ENCODE data around the gene CAMK2N1. TPM values are rescaled to one million over a fixed set of nuclear protein-coding genes. Genes with fewer than 3 reads are reported as not detected.
A peak's percentile ranks its signal among the peaks of the same experiment; 100 is the strongest.

Gene CAMK2N1
- total and polyA plus RNA-seq, 2 of the 13 experiments (the other 11 are each of a cell fraction or from before 2014, with no cell fraction given), result 38.0 to 38.6 TPM

- TF ChIP-seq ZNF609 (CRISPR knock-in tag; IDR thresholded peaks at IDR 0.05; ENCODE audit: borderline replicate concordance) (peak; percentile 66; the same call in 1 of the 2 replicates), DRAP1 (CRISPR knock-in tag; IDR thresholded peaks at IDR 0.05) (peak; percentile 40; the same call in 1 of the 2 replicates), ZBTB49 (CRISPR knock-in tag; IDR thresholded peaks at IDR 0.05; ENCODE audit: borderline replicate concordance) (no peak), ZNF510 (CRISPR knock-in tag; IDR thresholded peaks at IDR 0.05; ENCODE audit: low read depth) (no peak), ZNF253 (CRISPR knock-in tag; IDR thresholded peaks at IDR 0.05; ENCODE audit: borderline replicate concordance) (no peak), ZSCAN31 (CRISPR knock-in tag; IDR thresholded peaks at IDR 0.05; ENCODE audit: low read depth) (peak; percentile 59; the same call in 1 of the 2 replicates), RBM22 (optimal IDR thresholded peaks at IDR 0.05; ENCODE audit: low read length) (peak; percentile 29), ZNF790 (CRISPR knock-in tag; IDR thresholded peaks at IDR 0.05; ENCODE audit: borderline replicate concordance) (peak; percentile 33; the same call in 1 of the 2 replicates), CBX1 (IDR thresholded peaks at IDR 0.05; ENCODE audit: low read depth) (no peak), NPAS2 (CRISPR knock-in tag; IDR thresholded peaks at IDR 0.05; ENCODE audit: borderline replicate concordance) (no peak), PRDM10 (CRISPR knock-in tag; IDR thresholded peaks at IDR 0.05; ENCODE audit: low read depth) (peak; percentile 15; the same call in 1 of the 2 replicates)
These were observed 636 bp upstream of the CAMK2N1 start (continued) for GRCh38 chr1:20486457-20487235.
